Measurements from ENCODE around the gene TBL3.
A peak's percentile ranks its signal among the peaks of the same experiment; 100 is the strongest.
"Not testable (repeated sequence)": the region's sequence is repeated elsewhere in the genome, so short reads cannot be mapped to it uniquely, and the experiment has no call there.

TBL3 gene

GRCh38 chr16:1946495-1947368 lies 25.1 kb upstream of the TBL3 start:
- no peak for DNase-seq (ENCODE audit: low read depth in 1 of 2, low spot score in 1 of 2)
- no peak for TF ChIP-seq JUND (IDR thresholded peaks at IDR 0.05; ENCODE audit: low read depth)
- in situ Hi-C loops (cut with HindIII; ENCODE audit: low pct_unique_long_range_greater_than_20kb, low sequenced_read_pairs): no loop called here

GRCh38 chr16:1947369-1947670 lies 24.5 kb upstream of the TBL3 start:
- DNase-seq (ENCODE audit: low read depth in 1 of 2, low spot score in 1 of 2): no peak
- in situ Hi-C loops (cut with HindIII; ENCODE audit: low pct_unique_long_range_greater_than_20kb, low sequenced_read_pairs): no loop called here
- no peak for TF ChIP-seq JUND (IDR thresholded peaks at IDR 0.05; ENCODE audit: low read depth)

- no peak for TF ChIP-seq JUND (IDR thresholded peaks at IDR 0.05; ENCODE audit: low read depth)
- in situ Hi-C loops (cut with HindIII; ENCODE audit: low pct_unique_long_range_greater_than_20kb, low sequenced_read_pairs): no loop called here
- DNase-seq (ENCODE audit: low read depth in 1 of 2, low spot score in 1 of 2): no peak
Observed at GRCh38 chr16:1949507-1949906, 22.3 kb upstream of the TBL3 start.

GRCh38 chr16:1950047-1950446 lies 21.8 kb upstream of the TBL3 start:
- no peak for DNase-seq (ENCODE audit: low read depth in 1 of 2, low spot score in 1 of 2)
- TF ChIP-seq JUND (IDR thresholded peaks at IDR 0.05; ENCODE audit: low read depth): no peak
- in situ Hi-C loops (cut with HindIII; ENCODE audit: low pct_unique_long_range_greater_than_20kb, low sequenced_read_pairs): no loop called here

- in situ Hi-C loops (cut with HindIII; ENCODE audit: low pct_unique_long_range_greater_than_20kb, low sequenced_read_pairs): no loop called here
- TF ChIP-seq JUND (IDR thresholded peaks at IDR 0.05; ENCODE audit: low read depth): no peak
- DNase-seq (ENCODE audit: low read depth in 1 of 2, low spot score in 1 of 2): no peak
Observed at GRCh38 chr16:1950559-1950958, 21.3 kb upstream of the TBL3 start.

GRCh38 chr16:1953734-1954133 lies 18.1 kb upstream of the TBL3 start:
- in situ Hi-C loops (cut with HindIII; ENCODE audit: low pct_unique_long_range_greater_than_20kb, low sequenced_read_pairs): no loop called here
- TF ChIP-seq JUND (IDR thresholded peaks at IDR 0.05; ENCODE audit: low read depth): no peak
- DNase-seq (ENCODE audit: low read depth in 1 of 2, low spot score in 1 of 2): no peak

GRCh38 chr16:1957434-1958142 lies 14.3 kb upstream of the TBL3 start:
- in situ Hi-C loops (cut with HindIII; ENCODE audit: low pct_unique_long_range_greater_than_20kb, low sequenced_read_pairs): not testable (repeated sequence)

GRCh38 chr16:1958143-1958491 lies 13.7 kb upstream of the TBL3 start:
- in situ Hi-C loops (cut with HindIII; ENCODE audit: low pct_unique_long_range_greater_than_20kb, low sequenced_read_pairs); DNase-seq (ENCODE audit: low read depth in 1 of 2, low spot score in 1 of 2): not testable (repeated sequence)

More at GRCh38 chr16:1957434-1958142, 14.3 kb upstream of the TBL3 start:
- DNase-seq (ENCODE audit: low read depth in 1 of 2, low spot score in 1 of 2): not testable (repeated sequence)

GRCh38 chr16:1958715-1959268 lies 13.1 kb upstream of the TBL3 start:
- in situ Hi-C loops (cut with HindIII; ENCODE audit: low pct_unique_long_range_greater_than_20kb, low sequenced_read_pairs): no loop called here

GRCh38 chr16:1959269-1960039 lies 12.4 kb upstream of the TBL3 start, which contains the start of gene NDUFB10:
Gene NDUFB10 (plus strand): TSS chr16:1959538. CDS start chr16:1959625, 87 bp downstream.
- in situ Hi-C loops (cut with HindIII; ENCODE audit: low pct_unique_long_range_greater_than_20kb, low sequenced_read_pairs): no loop called here
- TF ChIP-seq JUND (IDR thresholded peaks at IDR 0.05; ENCODE audit: low read depth): no peak
- DNase-seq (ENCODE audit: low read depth in 1 of 2, low spot score in 1 of 2): peak; percentile 74 to 94

More at GRCh38 chr16:1958715-1959268, 13.1 kb upstream of the TBL3 start:
- TF ChIP-seq JUND (IDR thresholded peaks at IDR 0.05; ENCODE audit: low read depth): no peak
- DNase-seq (ENCODE audit: low read depth in 1 of 2, low spot score in 1 of 2): no peak

- in situ Hi-C loops (cut with HindIII; ENCODE audit: low pct_unique_long_range_greater_than_20kb, low sequenced_read_pairs): no loop called here
- no peak for TF ChIP-seq JUND (IDR thresholded peaks at IDR 0.05; ENCODE audit: low read depth)
- DNase-seq (ENCODE audit: low read depth in 1 of 2, low spot score in 1 of 2): peak in 1 of 2 experiments; percentile 77
Observed at GRCh38 chr16:1960665-1961630, 10.9 kb upstream of the TBL3 start.

Measured in T47D (cell line).